Pancreas (tissue), 10 donors: ENCODE results near the gene SMARCA2. TPM values are rescaled to one million over a fixed set of nuclear protein-coding genes. Genes with fewer than 3 reads are reported as not detected.

Experiments used
- ATAC-seq, 4 donors: fragments of 200-7000 bp; cut with Tn5 transposase; one replicate each; pipeline versions ENCODE4 v1.8.0 to v1.9.1; 2020; ENCODE audit warnings: mild to moderate bottlenecking in 4 of 4, moderate library complexity in 4 of 4
- DNase-seq, 6 donors: peaks; one replicate each; pipeline ENCODE4 v3.0.0-alpha.2; 2020
- FAIRE-seq: peaks from 2 replicates; lab custom pipeline; 2012; peaks lifted over from hg19 to GRCh38; lab: Jason Lieb, UNC
- H3K27ac ChIP-seq, 4 donors: fragments of 200-600 bp; sonication (generic); 1 replicate in 3 of 4; 2 replicates in 1 of 4; pipeline versions ENCODE4 v1.5.0 to v1.8.0; 2020
- H3K27me3 ChIP-seq, 4 donors: fragments of 200-600 bp; one replicate each; pipeline ENCODE4 v1.8.0; 2021
- H3K36me3 ChIP-seq, 3 donors: fragments of 200-600 bp; sonication (generic) in 1 of 3; one replicate each; pipeline versions ENCODE4 v1.5.0 to v1.8.0; 2020 to 2021
- H3K4me1 ChIP-seq, 3 donors: fragments of 200-600 bp; one replicate each; pipeline ENCODE4 v1.8.0; 2021
- H3K4me3 ChIP-seq, 4 donors: fragments of 200-600 bp; sonication (generic) in 2 of 4; one replicate each; pipeline versions ENCODE4 v1.5.0 to v1.8.0; 2020 to 2021
- H3K9me3 ChIP-seq, 4 donors: fragments of 200-600 bp; one replicate each; pipeline ENCODE4 v1.8.0; 2021
- WGBS, 2 donors: extraction: QIAGEN DNeasy Blood & Tissue Kit; methylation state at CpG; one replicate each; pipeline ENCODE4 v1.1.7; 2013; 5-methylcytosine and 5-hydroxymethylcytosine counted together
- intact Hi-C, 3 donors: fragments of 100-400 bp; cut with DNase I; formaldehyde crosslinking; loops; one replicate each; pipeline versions ENCODE4 v1.11.1 to v1.14.2; 2022
- polyA plus RNA-seq, 2 donors: library from polyadenylated mRNA; stranded (reverse); fragments of 200-250 nt; gene quantifications; one replicate each; pipeline ENCODE4 v1.2.3, GENCODE V29; 2013
- total RNA-seq, 6 donors: library from RNA; stranded (reverse); fragmentation: NEBNext Ultra II Directional in 4 of 6; extraction: Animal tissue kit (Norgen Biotek cat#: 25700) in 4 of 6; gene quantifications; one replicate each; pipeline versions ENCODE4 v1.2.1 to v1.2.4, GENCODE V29; 2021 to 2023
- TF ChIP-seq, protein P1 (sequence below), 4 donors: fragments of 200-600 bp; sonication (generic) in 3 of 4; IDR thresholded peaks; one replicate each; pipeline versions ENCODE4 v1.5.0 to v1.8.0; 2021; ENCODE audit warnings: antibody characterized with exemption in 4 of 4
- donor health status: healthy with polysubstance abuse.
- donor health status: DM: no; HTN: no; CAD: no; lungs with moderate emphysema.
- donor health status: DM: no; HTN: no; CAD: no.
- donor health status: control.
- donor health status: control.
- donor health status: Bipolar disorder and iron deficiency.
- donor health status: DM: yes; HTN: yes; CAD: no.
- donor health status: DM: no; HTN: no; CAD: no.
- donor health status: DM: no; HTN: no; CAD: no.
- donor health status: DM: yes; HTN: yes; CAD: no.

SMARCA2 gene
- total and polyA plus RNA-seq, 8 donors = 21.7 to 91.4 (median 64.6) TPM

GRCh38 chr9:2043243-2043642 lies 28.1 kb downstream of the SMARCA2 start:
- WGBS, 2 donors = 92 to 93% methylated on average over 4 of the region's 4 CpGs
- no peak for DNase-seq
- Histone ChIP-seq H3K4me1 (no peaks in the 10 kb centered on the region), H3K9me3 (no peaks in the 10 kb centered on the region), H3K4me3 (no peak overlapping the region), H3K36me3 (peaks cover 0 to 30% (median 8%) of the 10 kb centered on the region in 3 donors), H3K27me3 (no peaks in the 10 kb centered on the region), H3K27ac (no peak overlapping the region)
- no peak for FAIRE-seq
- no peak for ATAC-seq
- TF ChIP-seq, protein P1, sequence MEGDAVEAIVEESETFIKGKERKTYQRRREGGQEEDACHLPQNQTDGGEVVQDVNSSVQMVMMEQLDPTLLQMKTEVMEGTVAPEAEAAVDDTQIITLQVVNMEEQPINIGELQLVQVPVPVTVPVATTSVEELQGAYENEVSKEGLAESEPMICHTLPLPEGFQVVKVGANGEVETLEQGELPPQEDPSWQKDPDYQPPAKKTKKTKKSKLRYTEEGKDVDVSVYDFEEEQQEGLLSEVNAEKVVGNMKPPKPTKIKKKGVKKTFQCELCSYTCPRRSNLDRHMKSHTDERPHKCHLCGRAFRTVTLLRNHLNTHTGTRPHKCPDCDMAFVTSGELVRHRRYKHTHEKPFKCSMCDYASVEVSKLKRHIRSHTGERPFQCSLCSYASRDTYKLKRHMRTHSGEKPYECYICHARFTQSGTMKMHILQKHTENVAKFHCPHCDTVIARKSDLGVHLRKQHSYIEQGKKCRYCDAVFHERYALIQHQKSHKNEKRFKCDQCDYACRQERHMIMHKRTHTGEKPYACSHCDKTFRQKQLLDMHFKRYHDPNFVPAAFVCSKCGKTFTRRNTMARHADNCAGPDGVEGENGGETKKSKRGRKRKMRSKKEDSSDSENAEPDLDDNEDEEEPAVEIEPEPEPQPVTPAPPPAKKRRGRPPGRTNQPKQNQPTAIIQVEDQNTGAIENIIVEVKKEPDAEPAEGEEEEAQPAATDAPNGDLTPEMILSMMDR (IDR thresholded peaks at IDR 0.05) = no peak
- intact Hi-C loops = no loop called here

GRCh38 chr9:2043881-2044462 lies 28.8 kb downstream of the SMARCA2 start:
- TF ChIP-seq, protein P1 (IDR thresholded peaks at IDR 0.05) = no peak
- 80 to 81% methylated on average over 12 of the region's 12 CpGs for WGBS, 2 donors
- DNase-seq (no peak), ATAC-seq (peak in 2 of 4 donors; percentile 24 to 30), FAIRE-seq (no peak)
- H3K27ac ChIP-seq = no peak overlapping the region
- no peaks in the 10 kb centered on the region for H3K4me1 ChIP-seq
- H3K9me3 ChIP-seq = no peaks in the 10 kb centered on the region
- H3K36me3 ChIP-seq = peaks cover 0 to 31% (median 8%) of the 10 kb centered on the region in 3 donors
- H3K27me3 ChIP-seq = no peaks in the 10 kb centered on the region
- no peak overlapping the region for H3K4me3 ChIP-seq
- intact Hi-C loops = no loop called here

GRCh38 chr9:2047144-2047671 lies 32.1 kb downstream of the SMARCA2 start:
- Histone ChIP-seq H3K27me3 (no peaks in the 10 kb centered on the region), H3K9me3 (no peaks in the 10 kb centered on the region), H3K27ac (no peak overlapping the region), H3K36me3 (peaks cover 0 to 11% (median 0%) of the 10 kb centered on the region in 3 donors), H3K4me3 (no peak overlapping the region), H3K4me1 (no peaks in the 10 kb centered on the region)
- DNase-seq = peak in 1 of 6 donors; percentile 47
- intact Hi-C loops = no loop called here
- FAIRE-seq = no peak
- 89 to 90% methylated on average over 53 to 54 of the region's 54 CpGs for WGBS, 2 donors
- TF ChIP-seq, protein P1 (IDR thresholded peaks at IDR 0.05) = no peak
- ATAC-seq = no peak

DNA sequence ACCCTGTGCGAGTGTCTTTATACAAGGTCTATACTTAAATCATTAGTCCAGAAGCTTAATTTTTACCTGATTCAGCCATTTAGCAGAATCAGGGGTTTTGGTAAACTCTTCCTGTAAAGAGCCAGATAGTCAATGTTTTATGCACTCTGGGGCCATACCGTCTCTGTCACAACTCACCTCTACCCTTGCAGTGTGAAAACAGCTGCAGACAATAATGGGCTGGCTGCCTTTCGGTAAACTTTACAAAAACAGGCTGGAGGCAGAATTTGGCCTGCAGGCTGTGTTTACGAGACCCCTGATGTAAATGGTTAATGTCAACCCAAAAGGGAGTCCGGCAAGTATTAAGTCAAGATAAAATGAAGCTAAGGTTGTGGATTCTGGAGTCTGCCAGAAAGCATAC lies 32.8 kb downstream of the SMARCA2 start:
- ATAC-seq = no peak
- Histone ChIP-seq H3K9me3 (no peaks in the 10 kb centered on the region), H3K36me3 (peaks cover 0 to 11% (median 0%) of the 10 kb centered on the region in 3 donors), H3K27me3 (no peaks in the 10 kb centered on the region), H3K4me3 (no peak overlapping the region), H3K27ac (no peak overlapping the region), H3K4me1 (no peaks in the 10 kb centered on the region)
- TF ChIP-seq, protein P1 (IDR thresholded peaks at IDR 0.05) = no peak
- no peak for FAIRE-seq
- 95% methylated on average over 5 of the region's 5 CpGs for WGBS, 2 donors
- intact Hi-C loops = no loop called here
- no peak for DNase-seq

GRCh38 chr9:2050236-2050635 lies 35.1 kb downstream of the SMARCA2 start:
- TF ChIP-seq, protein P1 (IDR thresholded peaks at IDR 0.05) = no peak
- no peaks in the 10 kb centered on the region for H3K9me3 ChIP-seq
- intact Hi-C loops = no loop called here
- 97% methylated on average over 3 of the region's 3 CpGs for WGBS, 2 donors
- H3K36me3 ChIP-seq = peaks cover 0 to 11% (median 0%) of the 10 kb centered on the region in 3 donors
- FAIRE-seq (no peak), DNase-seq (no peak), ATAC-seq (no peak)
- no peak overlapping the region for H3K4me3 ChIP-seq
- H3K27me3 ChIP-seq = no peaks in the 10 kb centered on the region
- H3K4me1 ChIP-seq = no peaks in the 10 kb centered on the region
- H3K27ac ChIP-seq = no peak overlapping the region
